ENCODE measurements around the gene RHEBL1.

GRCh38 chr12:49059299-49060171, 10.2 kb downstream of the RHEBL1 start:
- no peak for TF ChIP-seq FOXK2 (IDR thresholded peaks at IDR 0.05)
- no peak for TF ChIP-seq PKNOX1 (IDR thresholded peaks at IDR 0.05)
- no peak for TF ChIP-seq SUZ12 (IDR thresholded peaks at IDR 0.05)
- no peak for TF ChIP-seq BHLHE40 (IDR thresholded peaks at IDR 0.05; ENCODE audit: borderline replicate concordance)
- no peak for TF ChIP-seq L3MBTL2 (conservative IDR thresholded peaks at IDR 0.05)
- no peak for TF ChIP-seq SP1 (IDR thresholded peaks at IDR 0.05)
- TF ChIP-seq TARDBP (IDR thresholded peaks at IDR 0.05) = no peak
- no peak for TF ChIP-seq LEF1 (IDR thresholded peaks at IDR 0.05; ENCODE audit: borderline replicate concordance)
- TF ChIP-seq ARNT (IDR thresholded peaks at IDR 0.05) = no peak

All from HEK293T (cell line).